ENCODE measurements around the gene RILP.

RILP gene

GRCh38 chr17:1604831-1605528 lies 44.7 kb downstream of the RILP start:
- no peak for DNase-seq (ENCODE audit: low spot score)

- no peak for DNase-seq (ENCODE audit: low spot score)
Measured at GRCh38 chr17:1601571-1601970, 48.1 kb downstream of the RILP start.

DNA sequence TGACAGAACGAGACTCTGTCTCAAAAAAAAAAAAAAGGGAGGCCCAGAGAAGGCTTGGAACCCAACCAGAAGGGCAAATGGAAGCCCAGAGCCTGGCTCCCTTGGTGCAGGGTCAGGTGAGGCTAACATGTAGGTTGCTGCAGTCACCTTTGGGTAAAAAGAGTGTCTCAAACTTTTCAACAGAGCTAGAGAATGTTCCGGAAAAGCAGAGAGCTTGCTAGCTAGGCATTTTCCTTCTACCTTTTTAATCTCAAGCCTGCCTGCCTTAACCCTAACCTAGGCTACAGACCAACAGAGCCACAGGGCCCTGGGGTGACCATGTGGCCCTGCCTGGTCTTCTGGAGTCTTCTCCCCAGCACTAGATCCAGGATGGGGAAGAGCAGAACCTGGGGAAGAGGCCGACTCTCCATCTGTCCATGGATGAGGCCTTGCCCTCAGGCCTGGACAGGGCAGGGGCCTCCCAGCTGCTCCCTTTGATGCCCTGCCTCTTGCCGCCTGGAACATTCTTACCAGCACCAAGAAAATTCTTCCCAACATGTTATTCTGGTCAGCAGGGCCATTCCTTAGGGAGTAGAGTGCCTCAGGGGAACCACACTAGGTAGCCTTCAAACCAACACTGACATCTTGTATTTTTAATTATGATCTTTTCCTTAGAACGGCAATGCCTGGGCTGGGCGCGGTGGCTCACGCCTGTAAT lies 51.1 kb downstream of the RILP start:
- no peak for DNase-seq (ENCODE audit: low spot score)

- DNase-seq (ENCODE audit: low spot score), result no peak
Measured at GRCh38 chr17:1597861-1598342, 51.8 kb downstream of the RILP start.

Small RNA genes lying within 50 kb of the gene (small RNA-seq; reads per million reads assigned to genes)
- gene RN7SL105P, result 0 reads per million in 2 experiments
